Motor neuron (in vitro differentiated cells): ENCODE measurements around the gene ERBB3. TPM values are rescaled to one million over a fixed set of nuclear protein-coding genes. Genes with fewer than 3 reads are reported as not detected.

Experiments used
- total RNA-seq, 8 experiments: library from RNA; unstranded; fragments of 300-600 nt; gene quantifications; 2 replicates each; pipeline versions ENCODE4 v1.2.3 to v1.2.4, GENCODE V29; 2022

ERBB3 gene
- total RNA-seq, 8 experiments from 2014 or later = 0.63 to 7.2 (median 2.1) TPM

Other genes starting within 250 kb of the ERBB3 start
- gene MMP19, start 237.2 kb upstream of the ERBB3 start, total RNA-seq = 1 to 10 TPM in 5 of 8 experiments, under 1 TPM in 3; 0.16 to 3.8 (median 1.3) TPM
- 10 to 100 TPM; 20.1 to 44.4 (median 31.7) TPM for gene PYM1, start 152.3 kb upstream of the ERBB3 start, total RNA-seq
- 10 to 100 TPM in 4 of 8 experiments, 1 to 10 TPM in 4; 3.4 to 63.0 (median 9.2) TPM for gene DGKA, start 149.0 kb upstream of the ERBB3 start, total RNA-seq
- gene PMEL, start 114.1 kb upstream of the ERBB3 start, total RNA-seq = 10 to 100 TPM in 1 of 8 experiments, 1 to 10 TPM in 6, under 1 TPM in 1; 0.86 to 14.4 (median 1.7) TPM
- 10 to 100 TPM in 4 of 8 experiments, 1 to 10 TPM in 4; 6.0 to 43.0 (median 15.8) TPM for gene CDK2, start 113.3 kb upstream of the ERBB3 start, total RNA-seq
- 10 to 100 TPM; 56.3 to 95.6 (median 76.0) TPM for gene RAB5B, start 106.1 kb upstream of the ERBB3 start, total RNA-seq
- gene SUOX, start 82.9 kb upstream of the ERBB3 start, total RNA-seq = 10 to 100 TPM; 10.4 to 23.0 (median 17.0) TPM
- 1 to 10 TPM; 1.4 to 8.6 (median 6.4) TPM for gene IKZF4, start 59.1 kb upstream of the ERBB3 start, total RNA-seq
- 1,000 to 10,000 TPM in 1 of 8 experiments, 100 to 1,000 TPM in 7; 282 to 1,536 (median 616) TPM for gene RPS26, start 38.2 kb upstream of the ERBB3 start, total RNA-seq
- gene PA2G4, start 24.4 kb downstream of the ERBB3 start, total RNA-seq = 100 to 1,000 TPM in 4 of 8 experiments, 10 to 100 TPM in 4; 60.8 to 254 (median 99.3) TPM
- 1,000 to 10,000 TPM; 2,948 to 7,132 (median 5,415) TPM for gene RPL41, start 36.5 kb downstream of the ERBB3 start, total RNA-seq
- 10 to 100 TPM in 3 of 8 experiments, 1 to 10 TPM in 5; 5.8 to 11.7 (median 8.0) TPM for gene ZC3H10, start 38.1 kb downstream of the ERBB3 start, total RNA-seq
- 10 to 100 TPM; 13.4 to 54.6 (median 44.2) TPM for gene ESYT1, start 48.1 kb downstream of the ERBB3 start, total RNA-seq
- gene MYL6B, start 72.4 kb downstream of the ERBB3 start, total RNA-seq = 100 to 1,000 TPM in 5 of 8 experiments, 10 to 100 TPM in 3; 61.3 to 217 (median 142) TPM
- gene MYL6, start 78.2 kb downstream of the ERBB3 start, total RNA-seq = 1,000 to 10,000 TPM; 1,063 to 2,469 (median 1,244) TPM
- 100 to 1,000 TPM in 1 of 8 experiments, 10 to 100 TPM in 7; 18.1 to 110 (median 77.9) TPM for gene SMARCC2, start 109.3 kb downstream of the ERBB3 start, total RNA-seq
- 10 to 100 TPM; 28.9 to 62.1 (median 41.7) TPM for gene RNF41, start 141.8 kb downstream of the ERBB3 start, total RNA-seq
- gene NABP2, start 144.2 kb downstream of the ERBB3 start, total RNA-seq = 10 to 100 TPM; 22.1 to 61.7 (median 51.1) TPM
- gene SLC39A5, start 149.9 kb downstream of the ERBB3 start, total RNA-seq = 1 to 10 TPM in 3 of 8 experiments, under 1 TPM in 3, not detected in 2; 0.49 to 2.6 (median 1.1) TPM
- gene ANKRD52, start 178.2 kb downstream of the ERBB3 start, total RNA-seq = 10 to 100 TPM in 6 of 8 experiments, 1 to 10 TPM in 2; 5.3 to 30.7 (median 12.0) TPM
- gene COQ10A, start 186.8 kb downstream of the ERBB3 start, total RNA-seq = 10 to 100 TPM in 7 of 8 experiments, 1 to 10 TPM in 1; 6.8 to 17.4 (median 14.3) TPM
- gene CS, start 220.2 kb downstream of the ERBB3 start, total RNA-seq = 100 to 1,000 TPM in 5 of 8 experiments, 10 to 100 TPM in 3; 66.8 to 208 (median 106) TPM
- 100 to 1,000 TPM; 102 to 231 (median 141) TPM for gene CNPY2, start 235.8 kb downstream of the ERBB3 start, total RNA-seq